PC-9 (cell line): ENCODE data around the gene FAM163B.

Experiments
- CTCF ChIP-seq: fragments of 200-600 bp; sonication (generic); conservative IDR thresholded peaks from 2 replicates; pipeline ENCODE4 v1.6.1; 2017; ENCODE audit warnings: mixed run types, antibody characterized with exemption, mild to moderate bottlenecking, moderate library complexity
- EZH2 ChIP-seq: fragments of 200-600 bp; sonication (generic); IDR thresholded peaks from 2 replicates; pipeline ENCODE4 v1.8.0; 2017; ENCODE audit warnings: antibody characterized with exemption, low read depth

GRCh38 chr9:133650026-133650425 lies 40.8 kb upstream of the FAM163B start:
- TF ChIP-seq CTCF: no peak
- TF ChIP-seq EZH2: no peak
